ENCODE measurements around the gene SYT8. TPM values are rescaled to one million over a fixed set of nuclear protein-coding genes. Genes with fewer than 3 reads are reported as not detected.

Gene SYT8
- total and polyA plus RNA-seq, 2 donors (not counting 1 experiment from before 2014, with no cell fraction given), result not detected

DNA sequence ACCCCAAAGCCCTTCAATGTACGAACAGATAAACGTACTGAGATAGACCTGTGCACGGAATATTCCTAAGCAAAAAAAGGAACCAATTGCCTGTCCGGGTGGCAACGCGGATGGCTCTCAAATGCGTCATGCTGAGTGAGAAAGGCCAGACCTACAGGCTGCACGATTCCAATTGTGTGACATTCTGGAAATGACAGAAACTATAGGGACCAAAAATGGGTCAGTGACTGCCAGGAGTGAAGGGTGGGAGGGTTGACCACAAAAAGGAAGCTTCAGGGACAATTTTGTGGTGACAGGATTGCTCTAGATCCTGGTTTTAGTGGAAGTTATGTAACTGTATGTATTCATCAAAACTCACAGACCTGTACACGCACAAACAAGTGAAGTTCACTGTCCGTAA, 24.0 kb upstream of the SYT8 start:
- no peak overlapping the region for H3K4me2 ChIP-seq (replicated peaks; ENCODE audit: low read depth, low read length, poor library complexity, severe bottlenecking)
- no peaks in the 10 kb centered on the region for H3K4me1 Mint-ChIP-seq

DNA sequence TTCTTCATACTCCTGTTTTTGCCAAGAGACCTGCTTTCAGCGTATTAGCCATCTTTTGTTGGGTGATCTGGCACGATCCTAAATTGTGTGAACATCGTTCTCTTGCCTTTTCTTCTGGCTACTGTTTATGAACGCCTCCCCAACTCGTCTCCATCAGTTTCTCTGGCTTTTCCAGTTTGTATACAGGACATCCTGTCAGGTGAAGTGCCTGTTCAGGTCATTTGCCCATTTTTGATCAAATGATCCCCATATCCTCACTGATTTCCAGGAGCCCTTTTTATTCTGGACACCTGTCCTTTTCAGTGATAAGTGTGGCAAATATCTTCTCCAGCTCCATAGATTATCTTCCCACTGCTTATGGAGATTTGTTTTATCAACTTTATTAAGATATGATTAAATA, 22.5 kb upstream of the SYT8 start:
- no peak overlapping the region for H2AFZ ChIP-seq (ENCODE audit: insufficient read depth, low read depth, low read length, poor library complexity, severe bottlenecking)
- H3K4me3 ChIP-seq (ENCODE audit: control extremely low read depth in 1 of 5, extremely low read depth in 1 of 5, insufficient read depth in 1 of 5, low read depth in 2 of 5, low read length in 4 of 5), result no peak overlapping the region
- no peaks in the 10 kb centered on the region for H3K27me3 ChIP-seq (replicated peaks in 1 of 4; ENCODE audit: control extremely low read depth in 1 of 4, control insufficient read depth in 3 of 4, insufficient read depth in 4 of 4, low read length in 3 of 4)
- no peak for TF ChIP-seq EZH2 (IDR thresholded peaks at IDR 0.05; ENCODE audit: borderline replicate concordance, insufficient read depth, low read depth, low read length, poor library complexity, severe bottlenecking)
- TF ChIP-seq CTCF (IDR thresholded peaks at IDR 0.05), result no peak
- Mint-ChIP-seq H3K4me3 (no peak overlapping the region), H3K27me3 (peaks cover 35% of the 10 kb centered on the region), H3K27ac (no peak overlapping the region), H3K9me3 (ENCODE audit: insufficient read depth) (peaks cover under 1% of the 10 kb centered on the region), H3K4me1 (no peaks in the 10 kb centered on the region)
- ChIA-PET CTCF (interaction anchor here (0.7 kb wide), 1 partner anchor 120 kb away, joined by 3 read pairs; no protein-coding TSS in a partner anchor), POLR2A (no interaction called here)
- intact Hi-C loops (cut with micrococcal nuclease), result no loop called here
- H3K9me3 ChIP-seq (ENCODE audit: control extremely low read depth in 1 of 3, control insufficient read depth in 2 of 3, insufficient read depth in 1 of 3, low read length in 2 of 3), result peaks cover 0 to 5% (median 0%) of the 10 kb centered on the region in 3 donors
- no peak for DNase-seq
- WGBS (ENCODE audit: insufficient coverage), result 81% methylated on average over 5 of the region's 5 CpGs
- no peak overlapping the region for H3K9ac ChIP-seq (ENCODE audit: low read length)
- H3K79me2 ChIP-seq (ENCODE audit: control insufficient read depth, insufficient read depth, low read length), result no peaks in the 10 kb centered on the region
- no peak overlapping the region for H3K27ac ChIP-seq (ENCODE audit: low read length in 2 of 2)
- ATAC-seq (ENCODE audit: low read depth), result no peak
- H3K36me3 ChIP-seq (replicated peaks in 1 of 2; ENCODE audit: control extremely low read depth in 1 of 2, control insufficient read depth in 1 of 2, extremely low read depth in 1 of 2, insufficient read depth in 2 of 2, low read length in 1 of 2), result no peaks in the 10 kb centered on the region
- no peak overlapping the region for H3K4me2 ChIP-seq (replicated peaks; ENCODE audit: low read depth, low read length, poor library complexity, severe bottlenecking)
- H3K4me1 ChIP-seq (ENCODE audit: control insufficient read depth in 2 of 2, insufficient read depth in 2 of 2, low read length in 2 of 2), result no peaks in the 10 kb centered on the region
- H4K20me1 ChIP-seq (ENCODE audit: control insufficient read depth, insufficient read depth, low read length, poor library complexity, severe bottlenecking), result no peaks in the 10 kb centered on the region

More for the DNA sequence above, 24.0 kb upstream of the SYT8 start:
- CTCF ChIA-PET, result no interaction called here
- intact Hi-C loops (cut with micrococcal nuclease), result no loop called here
- H4K20me1 ChIP-seq (ENCODE audit: control insufficient read depth, insufficient read depth, low read length, poor library complexity, severe bottlenecking), result no peaks in the 10 kb centered on the region
- H2AFZ ChIP-seq (ENCODE audit: insufficient read depth, low read depth, low read length, poor library complexity, severe bottlenecking), result no peak overlapping the region
- 41% methylated on average over 8 of the region's 10 CpGs for WGBS (ENCODE audit: insufficient coverage)
- no peak overlapping the region for H3K9ac ChIP-seq (ENCODE audit: low read length)
- POLR2A ChIA-PET, result no interaction called here
- peaks cover 0 to 5% (median 0%) of the 10 kb centered on the region in 3 donors for H3K9me3 ChIP-seq (ENCODE audit: control extremely low read depth in 1 of 3, control insufficient read depth in 2 of 3, insufficient read depth in 1 of 3, low read length in 2 of 3)
- H3K27ac ChIP-seq (ENCODE audit: low read length in 2 of 2), result no peak overlapping the region
- H3K79me2 ChIP-seq (ENCODE audit: control insufficient read depth, insufficient read depth, low read length), result no peaks in the 10 kb centered on the region
- H3K4me3 Mint-ChIP-seq, result no peak overlapping the region
- H3K9me3 Mint-ChIP-seq (ENCODE audit: insufficient read depth), result no peaks in the 10 kb centered on the region
- no peak overlapping the region for H3K27ac Mint-ChIP-seq
- H3K4me3 ChIP-seq (ENCODE audit: control extremely low read depth in 1 of 5, extremely low read depth in 1 of 5, insufficient read depth in 1 of 5, low read depth in 2 of 5, low read length in 4 of 5), result no peak overlapping the region
- DNase-seq (no peak), ATAC-seq (ENCODE audit: low read depth) (no peak)
- H3K36me3 ChIP-seq (replicated peaks in 1 of 2; ENCODE audit: control extremely low read depth in 1 of 2, control insufficient read depth in 1 of 2, extremely low read depth in 1 of 2, insufficient read depth in 2 of 2, low read length in 1 of 2), result no peaks in the 10 kb centered on the region
- TF ChIP-seq CTCF (IDR thresholded peaks at IDR 0.05) (no peak), EZH2 (IDR thresholded peaks at IDR 0.05; ENCODE audit: borderline replicate concordance, insufficient read depth, low read depth, low read length, poor library complexity, severe bottlenecking) (no peak)
- H3K27me3 Mint-ChIP-seq, result peaks cover 38% of the 10 kb centered on the region
- H3K4me1 ChIP-seq (ENCODE audit: control insufficient read depth in 2 of 2, insufficient read depth in 2 of 2, low read length in 2 of 2), result no peaks in the 10 kb centered on the region
- no peaks in the 10 kb centered on the region for H3K27me3 ChIP-seq (replicated peaks in 1 of 4; ENCODE audit: control extremely low read depth in 1 of 4, control insufficient read depth in 3 of 4, insufficient read depth in 4 of 4, low read length in 3 of 4)

All from B cell (primary cell).